H1 (cell line): ENCODE results near the gene ZDHHC11. TPM values are rescaled to one million over a fixed set of nuclear protein-coding genes. Genes with fewer than 3 reads are reported as not detected.

ENCODE experiments used
- ATF2 ChIP-seq: IDR thresholded peaks from 2 replicates; pipeline ENCODE4 v1.6.1; 2012; ENCODE audit warnings: low read length, inconsistent platforms
- BACH1 ChIP-seq: IDR thresholded peaks from 2 replicates; pipeline ENCODE4 v1.6.1; 2012; ENCODE audit warnings: low read length, improper control_type of control experiment
- CBX8 ChIP-seq: fragments of 300-800, 300-1000 bp; sonication (generic); IDR thresholded peaks from 2 replicates; pipeline ENCODE4 v1.7.1; 2016; ENCODE audit warnings: low read depth, low read length, borderline replicate concordance
- CEBPB ChIP-seq: IDR thresholded peaks from 2 replicates; pipeline ENCODE4 v1.6.1; 2012; ENCODE audit warnings: low read depth, low read length
- CTBP2 ChIP-seq: IDR thresholded peaks from 2 replicates; pipeline ENCODE4 v1.7.0; 2011; ENCODE audit warnings: borderline replicate concordance, mild to moderate bottlenecking, moderate library complexity, mixed read lengths, low read length; ENCODE audit not compliant: insufficient read depth, insufficient read length
- E2F6 ChIP-seq: IDR thresholded peaks from 2 replicates; pipeline ENCODE4 v1.6.1; 2012; ENCODE audit warnings: inconsistent platforms
- EGR1 ChIP-seq: IDR thresholded peaks from 2 replicates; pipeline ENCODE4 v1.6.1; 2011; ENCODE audit warnings: low read depth, low read length, borderline replicate concordance
- EP300 ChIP-seq, 2 experiments: IDR thresholded peaks; 1 replicate in 1 of 2; 2 replicates in 1 of 2; pipeline ENCODE4 v1.6.1; 2011 to 2012; ENCODE audit warnings: low read depth in 2 of 2, low read length in 2 of 2, mild to moderate bottlenecking in 2 of 2, borderline replicate concordance in 1 of 2, inconsistent platforms in 1 of 2, moderate library complexity in 1 of 2
- EZH2 ChIP-seq: fragments of 200-600 bp; sonication (generic); IDR thresholded peaks from 2 replicates; pipeline ENCODE4 v1.7.1; 2012; ENCODE audit warnings: low read depth, mild to moderate bottlenecking, moderate library complexity, low read length, inconsistent platforms; ENCODE audit not compliant: severe bottlenecking
- FOSL1 ChIP-seq: IDR thresholded peaks from 2 replicates; pipeline ENCODE4 v1.6.1; 2011; ENCODE audit warnings: mild to moderate bottlenecking, low read depth, low read length, moderate library complexity; ENCODE audit not compliant: insufficient read depth
- JUN ChIP-seq: IDR thresholded peaks from 2 replicates; pipeline ENCODE4 v1.6.1; 2011; ENCODE audit warnings: low read depth, mild to moderate bottlenecking, improper control_type of control experiment, low read length
- JUND ChIP-seq: IDR thresholded peaks from 2 replicates; pipeline ENCODE4 v1.6.1; 2011; ENCODE audit warnings: mild to moderate bottlenecking, improper control_type of control experiment, low read length
- MAFK ChIP-seq: IDR thresholded peaks from 2 replicates; pipeline ENCODE4 v1.6.1; 2012; ENCODE audit warnings: low read depth, mild to moderate bottlenecking, improper control_type of control experiment, low read length
- NANOG ChIP-seq: IDR thresholded peaks from 2 replicates; pipeline ENCODE4 v1.6.1; 2011; ENCODE audit warnings: low read length, low read depth, mild to moderate bottlenecking, inconsistent platforms; ENCODE audit not compliant: insufficient read depth, poor library complexity, severe bottlenecking
- PHF8 ChIP-seq: fragments of 200-600 bp; sonication (generic); conservative IDR thresholded peaks from 2 replicates; pipeline ENCODE4 v1.7.1; 2012; ENCODE audit warnings: low read depth, mild to moderate bottlenecking, inconsistent platforms, low read length, moderate library complexity
- POLR2AphosphoS5 ChIP-seq: IDR thresholded peaks from 2 replicates; pipeline ENCODE4 v1.6.1; 2011; ENCODE audit warnings: low read depth, low read length
- SIN3A ChIP-seq, 2 experiments: IDR thresholded peaks in 1 of 2; conservative IDR thresholded peaks in 1 of 2; 2 replicates each; pipeline ENCODE4 v1.6.1; 2011 to 2012; ENCODE audit warnings: low read length in 2 of 2, improper control_type of control experiment in 1 of 2, low read depth in 1 of 2, mild to moderate bottlenecking in 1 of 2
- SIRT6 ChIP-seq: IDR thresholded peaks from one replicate; pipeline ENCODE4 v1.7.1; 2012; ENCODE audit warnings: low read length, inconsistent platforms
- TCF12 ChIP-seq: IDR thresholded peaks from 2 replicates; pipeline ENCODE4 v1.6.1; 2011; ENCODE audit warnings: low read depth, mild to moderate bottlenecking, low read length
- YY1 ChIP-seq: IDR thresholded peaks from 2 replicates; pipeline ENCODE4 v1.6.1; 2011; ENCODE audit warnings: low read depth, mild to moderate bottlenecking, low read length
- polyA plus RNA-seq, 7 experiments: library from polyadenylated mRNA; depleted of rRNA in 3 of 7; stranded (reverse) in 5 of 7; unstranded in 2 of 7; fragments of >200 nt in 5 of 7; fragments of 200-250 nt in 2 of 7; gene quantifications; 1 replicate in 5 of 7; 2 replicates in 1 of 7; 4 replicates in 1 of 7; pipeline versions ENCODE4 v1.2.1 to v1.2.3, GENCODE V29; 2011 to 2013; ENCODE audit warnings: missing spikeins in 2 of 7, mixed read lengths in 2 of 7
- total RNA-seq: library from RNA; stranded (reverse); fragmentation: NEBNext Ultra II Directional; extraction: Animal tissue kit (Norgen Biotek cat#: 25700); gene quantifications from 2 replicates; pipeline ENCODE4 v1.2.1, GENCODE V29; 2021
- TF ChIP-seq, protein P1 (sequence below): IDR thresholded peaks from 2 replicates; pipeline ENCODE4 v1.6.1; 2011; ENCODE audit warnings: low read depth, mild to moderate bottlenecking, low read length; ENCODE audit not compliant: insufficient read depth

Gene ZDHHC11
- total and polyA plus RNA-seq, 2 of the 8 experiments (the other 6 are each of a cell fraction or from before 2014, with no cell fraction given), result 4.7 to 16.6 TPM

GRCh38 chr5:892394-893136, 41.8 kb upstream of the ZDHHC11 start, which contains the start of the genes BRD9 and TRIP13 (continued):
- peak; percentile 90 for TF ChIP-seq PHF8
- no peak for TF ChIP-seq TCF12
- TF ChIP-seq YY1, result no peak
- TF ChIP-seq SIRT6, result no peak
- TF ChIP-seq JUND, result no peak
- no peak for TF ChIP-seq EGR1
- no peak for TF ChIP-seq CTBP2
- TF ChIP-seq, protein P1, sequence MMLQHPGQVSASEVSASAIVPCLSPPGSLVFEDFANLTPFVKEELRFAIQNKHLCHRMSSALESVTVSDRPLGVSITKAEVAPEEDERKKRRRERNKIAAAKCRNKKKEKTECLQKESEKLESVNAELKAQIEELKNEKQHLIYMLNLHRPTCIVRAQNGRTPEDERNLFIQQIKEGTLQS, result no peak
- no peak for TF ChIP-seq NANOG
- no peak for TF ChIP-seq EZH2
- peak in 1 of 2 experiments; percentile 90; a peak in 2 of 4 replicates for TF ChIP-seq SIN3A (conservative IDR thresholded peaks at IDR 0.05 in 1 of 2, IDR thresholded peaks at IDR 0.05 in 1 of 2; ENCODE audit: low read depth in 1 of 2, low read length in 2 of 2)
- no peak for TF ChIP-seq CBX8
- no peak for TF ChIP-seq MAFK
- TF ChIP-seq CEBPB, result no peak
- no peak for TF ChIP-seq ATF2
- peak; percentile 57 for TF ChIP-seq POLR2AphosphoS5
- peak; percentile 66; the same call in 1 of the 2 replicates for TF ChIP-seq E2F6
- no peak for TF ChIP-seq BACH1
- peak in 1 of 2 experiments; percentile 9; a peak in 1 of 3 replicates for TF ChIP-seq EP300 (IDR thresholded peaks at IDR 0.05; ENCODE audit: borderline replicate concordance in 1 of 2, low read depth in 2 of 2, low read length in 2 of 2)
- TF ChIP-seq JUN, result no peak
- no peak for TF ChIP-seq FOSL1
